ENCODE data around the gene NRXN3. TPM values are rescaled to one million over a fixed set of nuclear protein-coding genes. Genes with fewer than 3 reads are reported as not detected.

The NRXN3 gene
- total RNA-seq, 1 experiment from 2014 or later: 1.1 TPM

- no peaks in the 10 kb centered on the region for H3K79me2 ChIP-seq (ENCODE audit: low read length)
- no TSS peak for BruUV-seq (replicated peaks)
- no peaks in the 10 kb centered on the region for H3K4me1 ChIP-seq (ENCODE audit: insufficient read depth, low read length)
- no peak for ATAC-seq
- no peak overlapping the region for H3K4me3 ChIP-seq (ENCODE audit: low read length)
- H4K20me1 ChIP-seq (ENCODE audit: low read length): no peaks in the 10 kb centered on the region
- TF ChIP-seq, protein P1, sequence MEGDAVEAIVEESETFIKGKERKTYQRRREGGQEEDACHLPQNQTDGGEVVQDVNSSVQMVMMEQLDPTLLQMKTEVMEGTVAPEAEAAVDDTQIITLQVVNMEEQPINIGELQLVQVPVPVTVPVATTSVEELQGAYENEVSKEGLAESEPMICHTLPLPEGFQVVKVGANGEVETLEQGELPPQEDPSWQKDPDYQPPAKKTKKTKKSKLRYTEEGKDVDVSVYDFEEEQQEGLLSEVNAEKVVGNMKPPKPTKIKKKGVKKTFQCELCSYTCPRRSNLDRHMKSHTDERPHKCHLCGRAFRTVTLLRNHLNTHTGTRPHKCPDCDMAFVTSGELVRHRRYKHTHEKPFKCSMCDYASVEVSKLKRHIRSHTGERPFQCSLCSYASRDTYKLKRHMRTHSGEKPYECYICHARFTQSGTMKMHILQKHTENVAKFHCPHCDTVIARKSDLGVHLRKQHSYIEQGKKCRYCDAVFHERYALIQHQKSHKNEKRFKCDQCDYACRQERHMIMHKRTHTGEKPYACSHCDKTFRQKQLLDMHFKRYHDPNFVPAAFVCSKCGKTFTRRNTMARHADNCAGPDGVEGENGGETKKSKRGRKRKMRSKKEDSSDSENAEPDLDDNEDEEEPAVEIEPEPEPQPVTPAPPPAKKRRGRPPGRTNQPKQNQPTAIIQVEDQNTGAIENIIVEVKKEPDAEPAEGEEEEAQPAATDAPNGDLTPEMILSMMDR (conservative IDR thresholded peaks at IDR 0.05; ENCODE audit: low read depth, low read length): no peak
- TF ChIP-seq EZH2phosphoT487 (IDR thresholded peaks at IDR 0.05; ENCODE audit: borderline replicate concordance, low read length) (no peak), EZH2 (IDR thresholded peaks at IDR 0.05; ENCODE audit: low read length, unreplicated experiment) (no peak)
- H3K4me2 ChIP-seq (ENCODE audit: low read length): no peak overlapping the region
- no peak overlapping the region for H3K27ac ChIP-seq (ENCODE audit: low read length)
- no peaks in the 10 kb centered on the region for H3K27me3 ChIP-seq (ENCODE audit: low read length)
- DNase-seq: no peak
- ChIA-PET CTCF (no interaction called here), POLR2A (ENCODE audit: unreplicated experiment) (no interaction called here)
- no peaks in the 10 kb centered on the region for H3K36me3 ChIP-seq (ENCODE audit: low read depth, low read length)
- H3K9me2 ChIP-seq (replicated peaks; ENCODE audit: low read length): no peaks in the 10 kb centered on the region
- no peaks in the 10 kb centered on the region for H3F3A ChIP-seq (ENCODE audit: low read length, unreplicated experiment)
- no peak overlapping the region for H3K9ac ChIP-seq (ENCODE audit: low read length)
- no peaks in the 10 kb centered on the region for H3K9me3 ChIP-seq (ENCODE audit: low read length)
- H2AFZ ChIP-seq (ENCODE audit: low read length): no peak overlapping the region
- intact Hi-C loops (cut with micrococcal nuclease): no loop called here
These were observed 1493.3 kb downstream of the NRXN3 start for GRCh38 chr14:79663453-79663852.

DNA sequence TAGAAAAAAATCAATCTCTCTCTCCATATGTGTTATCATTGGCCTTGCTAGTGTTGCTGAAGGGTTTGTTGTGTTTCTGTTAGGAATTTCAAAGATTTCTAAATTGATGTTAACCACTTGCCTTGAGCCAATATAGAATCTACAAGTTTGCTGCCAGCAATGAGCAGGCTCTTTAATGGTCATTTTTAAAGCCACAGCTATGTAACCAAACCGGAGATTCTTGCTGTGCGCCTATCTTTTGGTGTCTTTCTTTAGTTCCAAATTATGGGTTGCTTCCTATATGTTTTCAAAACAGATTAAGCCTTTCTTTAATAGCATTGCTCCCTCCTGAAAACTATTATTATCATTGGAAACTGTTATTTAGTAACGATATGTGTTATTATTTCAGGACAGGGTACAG lies 1495.4 kb downstream of the NRXN3 start:
- TF ChIP-seq, protein P1 (conservative IDR thresholded peaks at IDR 0.05; ENCODE audit: low read depth, low read length): no peak
- TF ChIP-seq EZH2 (IDR thresholded peaks at IDR 0.05; ENCODE audit: low read length, unreplicated experiment) (no peak), EZH2phosphoT487 (IDR thresholded peaks at IDR 0.05; ENCODE audit: borderline replicate concordance, low read length) (no peak)
- no TSS peak for BruUV-seq (replicated peaks)
- no peak for ATAC-seq
- no peaks in the 10 kb centered on the region for H3K79me2 ChIP-seq (ENCODE audit: low read length)
- no peak for DNase-seq
- H3K9me2 ChIP-seq (replicated peaks; ENCODE audit: low read length): no peaks in the 10 kb centered on the region
- POLR2A ChIA-PET (ENCODE audit: unreplicated experiment): no interaction called here
- no peaks in the 10 kb centered on the region for H3F3A ChIP-seq (ENCODE audit: low read length, unreplicated experiment)
- no peaks in the 10 kb centered on the region for H3K9me3 ChIP-seq (ENCODE audit: low read length)
- no peaks in the 10 kb centered on the region for H3K36me3 ChIP-seq (ENCODE audit: low read depth, low read length)
- H2AFZ ChIP-seq (ENCODE audit: low read length): no peak overlapping the region
- intact Hi-C loops (cut with micrococcal nuclease): no loop called here
- no peaks in the 10 kb centered on the region for H4K20me1 ChIP-seq (ENCODE audit: low read length)
- no peak overlapping the region for H3K27ac ChIP-seq (ENCODE audit: low read length)
- H3K4me3 ChIP-seq (ENCODE audit: low read length): no peak overlapping the region
- H3K4me2 ChIP-seq (ENCODE audit: low read length): no peak overlapping the region
- H3K4me1 ChIP-seq (ENCODE audit: insufficient read depth, low read length): no peaks in the 10 kb centered on the region
- CTCF ChIA-PET: no interaction called here
- H3K9ac ChIP-seq (ENCODE audit: low read length): no peak overlapping the region
- no peaks in the 10 kb centered on the region for H3K27me3 ChIP-seq (ENCODE audit: low read length)

GRCh38 chr14:79668951-79669350 lies 1498.8 kb downstream of the NRXN3 start:
- TF ChIP-seq EZH2phosphoT487 (IDR thresholded peaks at IDR 0.05; ENCODE audit: borderline replicate concordance, low read length) (no peak), EZH2 (IDR thresholded peaks at IDR 0.05; ENCODE audit: low read length, unreplicated experiment) (no peak)
- TF ChIP-seq, protein P1 (conservative IDR thresholded peaks at IDR 0.05; ENCODE audit: low read depth, low read length): no peak
- DNase-seq (no peak), ATAC-seq (no peak)
- H3K4me2 ChIP-seq (ENCODE audit: low read length): no peak overlapping the region
- intact Hi-C loops (cut with micrococcal nuclease): no loop called here
- H3K4me1 ChIP-seq (ENCODE audit: insufficient read depth, low read length): no peaks in the 10 kb centered on the region
- no peak overlapping the region for H3K9ac ChIP-seq (ENCODE audit: low read length)
- no peaks in the 10 kb centered on the region for H3K9me3 ChIP-seq (ENCODE audit: low read length)
- H3K79me2 ChIP-seq (ENCODE audit: low read length): no peaks in the 10 kb centered on the region
- H2AFZ ChIP-seq (ENCODE audit: low read length): no peak overlapping the region
- no peaks in the 10 kb centered on the region for H3K27me3 ChIP-seq (ENCODE audit: low read length)
- POLR2A ChIA-PET (ENCODE audit: unreplicated experiment): no interaction called here
- BruUV-seq (replicated peaks): no TSS peak
- H3K36me3 ChIP-seq (ENCODE audit: low read depth, low read length): no peaks in the 10 kb centered on the region
- H3K9me2 ChIP-seq (replicated peaks; ENCODE audit: low read length): no peaks in the 10 kb centered on the region
- CTCF ChIA-PET: no interaction called here
- H3F3A ChIP-seq (ENCODE audit: low read length, unreplicated experiment): no peaks in the 10 kb centered on the region
- no peak overlapping the region for H3K4me3 ChIP-seq (ENCODE audit: low read length)
- no peak overlapping the region for H3K27ac ChIP-seq (ENCODE audit: low read length)
- H4K20me1 ChIP-seq (ENCODE audit: low read length): no peaks in the 10 kb centered on the region
